GM21786 (cell line): ENCODE data around the gene RPUSD2.

Source experiments
- ATAC-seq: cut with Tn5 transposase; IDR thresholded peaks from one replicate; pipeline ENCODE4 v1.9.1; 2021; ENCODE audit not compliant: unreplicated experiment

Gene RPUSD2

GRCh38 chr15:40613080-40613479 is 44.0 kb downstream of the RPUSD2 start:
- no peak for ATAC-seq

- ATAC-seq: no peak
These were observed 48.9 kb downstream of the RPUSD2 start for GRCh38 chr15:40618023-40618422.

- no peak for ATAC-seq
These were observed 49.8 kb downstream of the RPUSD2 start for GRCh38 chr15:40618906-40619305.

GRCh38 chr15:40623361-40623760 is 54.3 kb downstream of the RPUSD2 start:
- no peak for ATAC-seq
